ENCODE data around the gene JSRP1.

JSRP1 gene

GRCh38 chr19:2231621-2232221 lies 24.5 kb downstream of the JSRP1 start:
- DNase-seq = peak; percentile 70

GRCh38 chr19:2230807-2231533 lies 25.2 kb downstream of the JSRP1 start:
- no peak for DNase-seq

GRCh38 chr19:2230033-2230531 lies 26.1 kb downstream of the JSRP1 start:
- DNase-seq = no peak

- no peak for DNase-seq
Observed at GRCh38 chr19:2229103-2230032, 26.8 kb downstream of the JSRP1 start.

- DNase-seq = no peak
Observed at GRCh38 chr19:2228157-2229030, 27.8 kb downstream of the JSRP1 start.

GRCh38 chr19:2227415-2228156 lies 28.6 kb downstream of the JSRP1 start:
- no peak for DNase-seq

GRCh38 chr19:2226840-2227360 lies 29.3 kb downstream of the JSRP1 start:
- no peak for DNase-seq

GRCh38 chr19:2226051-2226839 lies 30.0 kb downstream of the JSRP1 start:
- no peak for DNase-seq

GRCh38 chr19:2225415-2226050 lies 30.7 kb downstream of the JSRP1 start:
- DNase-seq = no peak

GRCh38 chr19:2224754-2225349 lies 31.4 kb downstream of the JSRP1 start:
- DNase-seq = no peak

- DNase-seq = no peak
Observed at GRCh38 chr19:2223959-2224358, 32.3 kb downstream of the JSRP1 start.

GRCh38 chr19:2223391-2223790 lies 32.8 kb downstream of the JSRP1 start:
- DNase-seq = no peak

- no peak for DNase-seq
Observed at GRCh38 chr19:2221918-2222317, 34.3 kb downstream of the JSRP1 start.

GRCh38 chr19:2221250-2221831 lies 34.9 kb downstream of the JSRP1 start:
- no peak for DNase-seq

GRCh38 chr19:2219726-2220125 lies 36.5 kb downstream of the JSRP1 start:
- no peak for DNase-seq

- DNase-seq = no peak
Observed at GRCh38 chr19:2217591-2217990, 38.6 kb downstream of the JSRP1 start.

- no peak for DNase-seq
Observed at GRCh38 chr19:2216361-2217225, 39.6 kb downstream of the JSRP1 start.

- no peak for DNase-seq
Observed at GRCh38 chr19:2215281-2215751, 40.9 kb downstream of the JSRP1 start.

Measured in activated CD8-positive, alpha-beta memory T cell treated with anti-CD3 and anti-CD28 coated beads for 24 hours (primary cell).